Nephron progenitor cell (in vitro differentiated cells): ENCODE results near the gene MOCOS.

Source experiments
- DNase-seq: peaks from one replicate; pipeline ENCODE4 v3.0.0; 2021
- H3K27ac Mint-ChIP-seq: 2 replicates; pipeline ENCODE4 v1.8.0; 2021; ENCODE audit warnings: mild to moderate bottlenecking, moderate library complexity, mixed read lengths
- H3K27me3 Mint-ChIP-seq: 2 replicates; pipeline ENCODE4 v1.8.0; 2021; ENCODE audit warnings: mild to moderate bottlenecking, low read depth, mixed read lengths; ENCODE audit not compliant: poor library complexity
- H3K36me3 Mint-ChIP-seq: 2 replicates; pipeline ENCODE4 v1.8.0; 2021; ENCODE audit warnings: low read depth, mixed read lengths
- H3K4me1 Mint-ChIP-seq: 2 replicates; pipeline ENCODE4 v1.8.0; 2021; ENCODE audit warnings: mixed read lengths
- H3K4me3 Mint-ChIP-seq: 2 replicates; pipeline ENCODE4 v1.8.0; 2021; ENCODE audit warnings: mild to moderate bottlenecking, moderate library complexity, mixed read lengths
- H3K9me3 Mint-ChIP-seq: 2 replicates; pipeline ENCODE4 v1.8.0; 2021; ENCODE audit warnings: mild to moderate bottlenecking, moderate library complexity, mixed read lengths
- CTCF ChIP-seq: fragments of 200-600 bp; sonication (generic); IDR thresholded peaks from 2 replicates; pipeline ENCODE4 v1.5.0; 2021; ENCODE audit warnings: antibody characterized with exemption

The MOCOS gene

GRCh38 chr18:36181441-36181840 is 5.9 kb upstream of the MOCOS start:
- H3K4me1 Mint-ChIP-seq, result no peaks in the 10 kb centered on the region
- TF ChIP-seq CTCF, result no peak
- H3K9me3 Mint-ChIP-seq, result no peaks in the 10 kb centered on the region
- no peak overlapping the region for H3K4me3 Mint-ChIP-seq
- no peak for DNase-seq
- no peak overlapping the region for H3K27ac Mint-ChIP-seq
- peaks cover 28% of the 10 kb centered on the region for H3K27me3 Mint-ChIP-seq
- H3K36me3 Mint-ChIP-seq, result peaks cover 12% of the 10 kb centered on the region

- Mint-ChIP-seq H3K27me3 (peaks cover 34% of the 10 kb centered on the region), H3K4me3 (no peak overlapping the region), H3K9me3 (no peaks in the 10 kb centered on the region), H3K27ac (no peak overlapping the region), H3K36me3 (peaks cover 8% of the 10 kb centered on the region), H3K4me1 (no peaks in the 10 kb centered on the region)
- TF ChIP-seq CTCF, result no peak
- no peak for DNase-seq
Measured at GRCh38 chr18:36181898-36182506, 5.3 kb upstream of the MOCOS start.

GRCh38 chr18:36183033-36183432 is 4.3 kb upstream of the MOCOS start:
- H3K36me3 Mint-ChIP-seq, result peaks cover 3% of the 10 kb centered on the region
- H3K9me3 Mint-ChIP-seq, result no peaks in the 10 kb centered on the region
- H3K27ac Mint-ChIP-seq, result no peak overlapping the region
- TF ChIP-seq CTCF, result no peak
- peaks cover 3% of the 10 kb centered on the region for H3K4me1 Mint-ChIP-seq
- DNase-seq, result no peak
- peaks cover 43% of the 10 kb centered on the region for H3K27me3 Mint-ChIP-seq
- no peak overlapping the region for H3K4me3 Mint-ChIP-seq

- H3K27me3 Mint-ChIP-seq, result peaks cover 53% of the 10 kb centered on the region
- no peak overlapping the region for H3K4me3 Mint-ChIP-seq
- peaks cover 3% of the 10 kb centered on the region for H3K36me3 Mint-ChIP-seq
- H3K27ac Mint-ChIP-seq, result no peak overlapping the region
- H3K9me3 Mint-ChIP-seq, result no peaks in the 10 kb centered on the region
- no peak for TF ChIP-seq CTCF
- DNase-seq, result no peak
- H3K4me1 Mint-ChIP-seq, result peaks cover 13% of the 10 kb centered on the region
Measured at GRCh38 chr18:36183987-36184386, 3.3 kb upstream of the MOCOS start.

GRCh38 chr18:36185157-36185556 is 2.1 kb upstream of the MOCOS start:
- Mint-ChIP-seq H3K27me3 (peaks cover 64% of the 10 kb centered on the region), H3K4me1 (peaks cover 16% of the 10 kb centered on the region), H3K4me3 (no peak overlapping the region), H3K9me3 (no peaks in the 10 kb centered on the region), H3K27ac (no peak overlapping the region), H3K36me3 (no peaks in the 10 kb centered on the region)
- no peak for DNase-seq
- no peak for TF ChIP-seq CTCF

GRCh38 chr18:36185901-36186460 is 1.3 kb upstream of the MOCOS start:
- H3K4me3 Mint-ChIP-seq, result peak overlapping the region; percentile 86
- peaks cover 16% of the 10 kb centered on the region for H3K4me1 Mint-ChIP-seq
- no peak for TF ChIP-seq CTCF
- H3K27me3 Mint-ChIP-seq, result peaks cover 71% of the 10 kb centered on the region
- H3K27ac Mint-ChIP-seq, result no peak overlapping the region
- no peaks in the 10 kb centered on the region for H3K9me3 Mint-ChIP-seq
- H3K36me3 Mint-ChIP-seq, result no peaks in the 10 kb centered on the region
- no peak for DNase-seq
